Measurements from ENCODE around the gene EPHB2.

Gene EPHB2

DNA sequence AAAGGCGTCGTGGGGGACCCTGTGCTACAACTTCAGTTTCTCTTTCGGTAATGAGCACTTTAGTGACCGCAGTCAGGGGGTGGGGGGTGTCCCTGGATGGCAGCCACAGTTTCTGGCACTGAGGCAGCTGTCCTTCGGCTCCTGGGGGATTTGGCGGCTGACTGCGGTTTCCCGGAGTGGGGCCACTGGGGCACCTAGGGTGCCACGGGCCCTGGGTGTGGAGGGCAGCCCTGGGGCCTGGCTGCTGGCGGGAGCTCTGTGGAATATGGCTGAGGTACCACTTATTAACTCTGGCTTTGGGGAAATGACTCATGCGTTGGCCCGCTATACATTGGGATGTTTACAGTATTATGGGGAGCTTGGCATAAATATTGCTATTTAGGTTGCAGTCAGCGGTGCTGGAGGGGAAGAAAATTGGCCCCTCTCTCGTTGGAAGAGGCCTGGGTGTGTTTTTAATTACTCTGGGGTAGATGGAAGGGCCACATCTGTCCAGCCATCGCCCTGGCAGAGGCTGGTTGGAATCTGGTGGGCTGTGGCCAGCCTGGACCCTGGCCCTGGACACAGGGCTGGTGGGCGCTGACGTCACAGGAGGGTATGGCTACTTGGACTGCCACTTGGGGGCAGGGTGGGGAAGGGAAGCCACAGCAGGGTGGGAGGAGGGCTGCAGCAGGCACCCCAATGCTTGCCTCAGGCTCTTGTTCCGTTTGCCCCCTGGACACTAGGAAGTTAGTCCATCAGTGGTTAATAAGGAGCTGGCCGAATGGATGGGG is 2.0 kb downstream of the EPHB2 start:
- in situ Hi-C loops (cut with MboI; ENCODE audit: low pct_unique_long_range_greater_than_20kb, low sequenced_read_pairs): no loop called here
- no peak for DNase-seq

DNA sequence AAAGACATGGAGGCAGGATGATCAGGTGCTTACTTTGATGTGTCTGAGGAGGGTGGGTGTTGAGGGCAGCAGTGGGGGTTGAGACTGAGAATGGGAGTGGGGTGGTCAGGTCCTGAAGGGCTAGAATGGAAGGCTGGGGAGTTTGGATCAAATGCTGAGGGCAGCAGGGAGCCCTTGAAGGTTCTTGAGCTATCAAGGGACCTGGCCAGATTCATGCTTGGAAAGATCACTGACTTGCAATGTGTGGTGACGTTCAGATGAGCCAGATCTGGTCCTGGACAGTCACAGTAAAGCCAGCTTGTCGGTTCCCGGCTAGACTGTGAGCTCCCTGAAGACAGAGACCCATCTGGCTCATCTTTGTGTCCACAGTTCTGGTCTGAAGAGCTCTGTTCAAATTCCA is 3.8 kb downstream of the EPHB2 start:
- in situ Hi-C loops (cut with MboI; ENCODE audit: low pct_unique_long_range_greater_than_20kb, low sequenced_read_pairs): no loop called here
- no peak for DNase-seq

DNA sequence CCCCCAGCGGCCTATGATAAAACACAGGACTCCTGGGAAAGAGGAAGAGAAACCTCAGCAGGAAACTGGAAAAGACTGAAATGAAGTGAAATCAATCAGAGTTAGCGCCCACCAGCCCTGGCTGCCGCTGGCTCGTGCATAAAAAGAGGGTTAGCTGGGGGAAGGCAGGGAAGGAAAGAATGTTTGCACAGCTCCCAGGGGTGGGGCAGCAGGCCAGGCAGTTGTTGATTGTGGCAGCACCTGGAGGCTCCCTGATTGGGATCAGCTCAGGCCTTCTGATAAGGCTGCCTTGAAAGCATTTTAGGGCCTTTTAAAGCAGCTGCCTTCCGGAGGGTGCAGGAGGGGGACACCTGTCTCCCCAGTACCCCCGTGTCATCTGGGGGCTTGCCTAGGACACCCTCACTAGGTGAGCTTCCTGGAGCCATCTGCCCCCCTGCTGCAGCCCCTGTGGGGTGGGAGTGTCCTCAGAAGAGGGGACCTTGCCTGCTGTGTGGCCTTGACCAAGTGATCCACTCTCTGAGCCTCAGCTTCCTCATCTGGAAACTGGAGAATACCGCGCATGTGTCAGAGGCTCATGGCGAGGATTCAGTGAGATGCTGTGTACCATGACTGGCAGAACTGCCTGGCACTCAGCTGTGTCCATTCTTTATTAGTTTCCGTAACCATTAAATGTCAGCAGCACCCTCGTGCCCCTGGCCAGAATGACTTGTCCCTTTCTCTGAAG is 6.6 kb downstream of the EPHB2 start:
- no peak for DNase-seq
- in situ Hi-C loops (cut with MboI; ENCODE audit: low pct_unique_long_range_greater_than_20kb, low sequenced_read_pairs): no loop called here

DNA sequence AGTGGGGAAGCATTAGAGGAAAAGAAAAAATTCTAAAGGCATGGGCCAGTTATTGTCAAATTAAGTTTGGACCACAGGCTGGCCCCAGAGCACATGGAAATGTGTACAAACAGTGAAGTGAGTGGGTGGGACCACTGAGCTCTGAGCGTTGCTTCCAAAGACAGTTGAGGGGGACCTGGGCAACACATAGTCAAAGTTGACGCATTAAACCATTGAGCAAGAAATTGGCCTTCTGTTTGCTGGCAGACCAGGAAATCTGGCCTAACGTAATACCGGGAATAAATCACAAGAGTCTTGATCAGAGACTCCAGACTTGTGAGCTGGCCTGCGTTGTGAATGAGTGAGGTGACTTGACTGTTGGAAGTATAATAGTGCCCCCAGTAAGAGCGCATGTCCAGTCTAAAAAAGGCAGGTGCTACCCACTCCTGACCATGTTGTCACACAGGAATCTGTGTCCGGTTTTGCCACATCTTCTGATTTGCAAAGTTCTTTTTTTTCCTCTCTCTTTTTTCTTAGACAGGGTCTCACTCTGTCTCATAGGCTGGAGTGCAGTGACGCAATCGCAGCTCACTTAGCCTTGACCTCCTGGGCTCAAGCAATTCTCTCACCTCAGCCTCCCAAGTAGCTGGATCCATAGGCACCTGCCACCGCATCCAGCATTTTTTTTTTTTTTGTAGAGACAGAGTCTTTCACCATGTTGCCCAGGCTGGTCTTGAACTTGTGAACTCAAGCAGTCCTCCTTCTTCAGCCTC is 10.7 kb downstream of the EPHB2 start:
- no peak for DNase-seq
- in situ Hi-C loops (cut with MboI; ENCODE audit: low pct_unique_long_range_greater_than_20kb, low sequenced_read_pairs): no loop called here

DNA sequence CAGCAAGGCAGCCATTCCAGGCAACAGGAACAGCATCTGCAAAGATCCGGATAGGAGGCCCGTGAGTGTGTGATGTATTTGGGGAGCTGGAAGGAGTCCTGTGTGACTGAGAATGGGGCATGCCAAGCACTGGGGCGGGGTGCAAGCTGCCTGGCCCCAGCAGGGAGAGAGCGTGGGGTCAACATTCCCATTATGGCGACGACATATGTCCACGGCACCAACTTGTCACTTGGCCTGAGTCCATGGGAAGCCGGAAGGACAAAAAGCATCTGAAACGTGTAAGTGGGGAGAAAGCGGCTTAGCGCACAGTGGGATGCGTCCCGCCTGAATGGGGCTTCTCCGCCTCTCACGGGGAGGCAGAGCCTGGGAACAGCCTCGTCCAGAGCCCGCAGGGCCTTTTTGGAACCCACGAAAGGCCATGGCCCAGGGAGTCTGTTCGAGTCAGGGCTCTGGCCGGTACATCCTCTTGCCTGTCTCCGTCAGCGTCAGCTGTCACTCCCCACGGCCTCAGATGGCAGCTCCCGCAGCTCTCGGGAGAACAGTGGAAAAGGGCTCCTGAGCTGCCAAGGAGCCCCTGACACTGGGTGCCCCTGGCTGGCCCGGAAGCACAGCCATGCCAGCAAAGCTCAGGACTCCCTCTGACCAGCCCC is 12.4 kb downstream of the EPHB2 start:
- in situ Hi-C loops (cut with MboI; ENCODE audit: low pct_unique_long_range_greater_than_20kb, low sequenced_read_pairs): no loop called here
- DNase-seq: no peak

DNA sequence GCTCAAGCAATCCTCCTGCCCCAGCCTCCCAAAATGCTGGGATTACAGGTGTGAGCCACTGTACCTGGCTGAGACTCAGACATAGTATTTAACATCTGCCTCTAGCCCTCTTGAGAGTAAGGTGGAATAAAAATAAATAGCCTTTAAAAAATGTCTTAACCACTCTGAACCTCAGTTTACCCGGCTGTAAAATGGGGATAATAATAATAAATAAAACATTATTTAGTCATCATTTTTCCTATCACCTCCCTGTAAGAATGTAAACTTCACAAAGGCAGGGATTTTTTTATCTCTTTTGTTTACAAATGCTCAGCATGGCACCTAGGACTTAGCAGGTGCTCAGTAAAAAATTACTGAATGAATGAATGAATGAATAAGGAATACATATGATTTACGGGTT is 17.2 kb downstream of the EPHB2 start:
- DNase-seq: no peak
- in situ Hi-C loops (cut with MboI; ENCODE audit: low pct_unique_long_range_greater_than_20kb, low sequenced_read_pairs): no loop called here

DNA sequence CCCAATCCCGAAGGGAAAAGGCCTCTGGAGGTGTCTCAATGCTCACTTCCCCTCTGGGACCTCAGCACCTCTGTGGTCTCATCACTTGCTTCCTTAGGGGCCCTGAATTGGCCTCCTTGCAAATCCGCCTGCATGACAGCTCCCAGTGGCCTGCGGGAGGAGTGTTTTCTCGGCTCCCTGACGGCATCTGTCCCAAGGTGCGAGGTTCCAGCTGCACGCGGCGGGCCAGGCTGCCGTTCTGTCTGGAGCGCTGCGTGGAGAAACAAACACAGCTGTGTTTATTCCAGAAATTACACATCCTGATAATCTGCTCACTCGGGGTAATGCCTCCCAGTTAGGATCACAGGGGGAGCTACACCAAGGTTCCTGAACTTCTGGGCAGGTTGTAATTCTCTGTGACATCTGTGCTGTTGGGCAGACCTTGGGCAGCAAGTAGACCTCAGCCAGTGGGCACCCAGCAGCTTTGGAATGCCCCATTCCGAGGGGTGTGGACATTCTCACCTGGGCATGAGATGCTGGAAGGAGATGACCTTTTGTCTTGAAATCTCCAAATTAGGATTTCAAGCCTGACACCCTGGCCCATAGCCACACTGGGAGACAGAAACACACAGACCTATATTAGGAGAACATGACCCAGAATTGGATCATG is 18.2 kb downstream of the EPHB2 start:
- in situ Hi-C loops (cut with MboI; ENCODE audit: low pct_unique_long_range_greater_than_20kb, low sequenced_read_pairs): no loop called here

DNA sequence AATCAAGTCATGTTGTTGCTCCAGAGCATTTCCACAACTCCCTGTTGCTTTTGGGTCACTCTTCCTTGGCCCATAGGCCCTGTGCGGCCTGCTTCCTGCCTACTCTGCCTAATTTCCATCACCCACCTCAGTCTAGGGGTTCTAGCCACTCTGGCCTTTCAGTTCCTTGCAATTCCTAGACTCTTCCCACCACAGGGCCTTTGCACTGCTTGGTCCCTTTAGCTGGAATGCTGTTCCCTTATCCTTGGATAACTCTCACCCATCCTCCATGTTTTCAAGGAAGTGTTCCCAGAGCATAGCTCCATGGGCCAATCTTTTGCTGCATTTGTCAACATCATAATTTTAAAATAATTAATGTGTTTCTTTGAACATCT is 18.7 kb downstream of the EPHB2 start:
- DNase-seq: no peak
- in situ Hi-C loops (cut with MboI; ENCODE audit: low pct_unique_long_range_greater_than_20kb, low sequenced_read_pairs): no loop called here

More for the DNA sequence above, 18.2 kb downstream of the EPHB2 start:
- no peak for DNase-seq

DNA sequence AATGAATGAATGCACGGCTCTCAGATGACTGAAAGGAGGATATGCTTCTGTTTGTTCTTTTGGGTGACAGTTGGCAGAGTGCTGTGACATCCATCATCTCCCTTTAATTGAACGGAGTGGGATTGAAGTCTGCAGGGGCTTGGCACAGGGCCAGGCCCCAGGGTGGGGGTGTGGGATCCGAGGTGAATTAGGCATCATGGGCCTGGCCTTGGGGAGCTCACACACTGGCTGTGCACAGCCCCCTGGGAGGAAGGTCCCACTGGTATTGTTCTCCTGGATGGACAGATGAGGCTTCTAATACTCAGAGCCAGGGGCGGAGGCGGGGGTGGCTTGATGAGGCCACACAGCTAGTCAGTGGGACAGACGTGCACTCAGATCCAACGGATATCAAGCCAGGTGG is 19.3 kb downstream of the EPHB2 start:
- DNase-seq: no peak
- in situ Hi-C loops (cut with MboI; ENCODE audit: low pct_unique_long_range_greater_than_20kb, low sequenced_read_pairs): no loop called here

DNA sequence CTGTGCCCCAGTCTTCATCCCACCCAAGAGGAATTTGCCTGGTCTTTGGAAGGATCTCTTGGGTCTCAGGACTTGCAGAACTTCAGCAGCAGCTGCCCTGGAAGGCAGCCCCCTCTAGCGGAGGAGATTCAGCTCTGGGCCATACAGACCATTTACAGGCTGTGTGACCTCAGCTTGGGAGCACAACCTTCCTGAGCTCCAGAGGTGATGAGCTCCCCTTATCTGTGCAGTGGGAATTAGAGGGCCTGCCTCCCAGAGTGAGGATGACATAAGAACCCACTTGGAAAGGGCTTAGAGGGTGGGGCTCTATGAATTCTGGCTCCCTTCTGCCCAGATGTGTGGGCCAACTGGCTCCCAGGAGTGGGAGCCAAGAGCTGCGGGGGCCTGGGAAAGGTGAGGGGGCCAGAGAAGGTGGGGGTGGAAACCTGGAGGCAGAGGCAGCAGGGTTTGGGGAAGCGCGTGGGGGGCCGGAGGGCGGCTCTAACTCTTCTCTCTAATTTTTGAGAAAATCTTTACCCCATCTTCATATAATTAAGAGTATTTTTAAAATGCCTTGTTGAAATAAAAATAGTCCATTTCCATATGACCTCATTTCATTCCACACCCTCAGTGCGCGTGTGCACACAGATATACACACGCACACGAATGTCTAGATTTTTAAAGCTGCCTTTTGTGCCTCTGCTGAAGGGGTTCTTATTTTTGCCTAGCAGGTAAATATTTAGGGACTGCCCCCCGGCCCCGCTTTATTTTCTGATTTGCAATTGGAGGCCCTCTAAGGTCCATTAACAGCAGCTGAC is 21.5 kb downstream of the EPHB2 start:
- in situ Hi-C loops (cut with MboI; ENCODE audit: low pct_unique_long_range_greater_than_20kb, low sequenced_read_pairs): no loop called here
- DNase-seq: no peak

DNA sequence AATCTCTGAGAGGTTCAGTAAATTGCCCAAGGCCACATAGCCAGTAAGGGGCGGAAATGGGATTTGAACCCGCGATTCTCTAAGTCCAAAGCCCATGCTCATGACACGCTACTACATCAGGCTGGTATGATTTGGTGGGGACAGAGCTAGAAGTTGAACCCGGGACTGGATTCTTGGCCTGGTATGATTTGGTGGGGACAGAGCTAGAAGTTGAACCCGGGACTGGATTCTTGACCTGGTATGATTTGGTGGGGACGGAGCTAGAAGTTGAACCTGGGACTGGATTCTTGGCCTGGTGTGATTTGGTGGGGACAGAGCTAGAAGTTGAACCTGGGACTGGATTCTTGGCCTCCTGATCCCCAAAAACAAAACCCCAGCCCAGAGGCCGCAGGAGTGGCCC is 23.0 kb downstream of the EPHB2 start:
- in situ Hi-C loops (cut with MboI; ENCODE audit: low pct_unique_long_range_greater_than_20kb, low sequenced_read_pairs): no loop called here
- no peak for DNase-seq

DNA sequence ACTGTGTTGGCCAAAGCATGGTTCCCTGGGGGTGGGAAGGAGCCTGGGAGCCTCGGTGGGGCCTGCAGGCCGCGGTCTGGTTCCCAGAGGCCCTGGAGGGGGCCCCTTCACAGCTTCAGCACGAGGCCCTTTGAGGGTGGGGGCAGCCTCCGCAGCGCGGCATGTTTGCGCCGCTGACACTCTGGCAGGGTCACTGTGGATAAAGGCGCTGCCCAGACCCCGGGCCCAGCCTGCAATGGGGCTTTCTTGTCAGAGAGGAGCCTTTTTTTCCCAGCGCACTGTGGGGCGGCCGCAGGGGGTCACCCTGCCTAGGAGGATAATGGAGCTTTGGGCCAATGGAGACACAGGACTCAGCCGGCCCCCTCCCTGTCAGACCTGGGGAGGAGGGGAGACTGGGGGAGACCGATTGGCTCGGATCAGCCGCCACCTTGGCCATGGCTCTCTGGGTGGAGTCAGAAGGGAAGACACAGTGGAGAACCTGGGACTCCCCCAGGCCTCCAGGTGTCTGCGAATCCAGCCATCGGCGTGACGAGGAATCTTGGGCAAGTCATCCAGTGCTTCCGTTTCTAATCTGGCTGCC is 26.0 kb downstream of the EPHB2 start:
- no peak for DNase-seq
- in situ Hi-C loops (cut with MboI; ENCODE audit: low pct_unique_long_range_greater_than_20kb, low sequenced_read_pairs): no loop called here

DNA sequence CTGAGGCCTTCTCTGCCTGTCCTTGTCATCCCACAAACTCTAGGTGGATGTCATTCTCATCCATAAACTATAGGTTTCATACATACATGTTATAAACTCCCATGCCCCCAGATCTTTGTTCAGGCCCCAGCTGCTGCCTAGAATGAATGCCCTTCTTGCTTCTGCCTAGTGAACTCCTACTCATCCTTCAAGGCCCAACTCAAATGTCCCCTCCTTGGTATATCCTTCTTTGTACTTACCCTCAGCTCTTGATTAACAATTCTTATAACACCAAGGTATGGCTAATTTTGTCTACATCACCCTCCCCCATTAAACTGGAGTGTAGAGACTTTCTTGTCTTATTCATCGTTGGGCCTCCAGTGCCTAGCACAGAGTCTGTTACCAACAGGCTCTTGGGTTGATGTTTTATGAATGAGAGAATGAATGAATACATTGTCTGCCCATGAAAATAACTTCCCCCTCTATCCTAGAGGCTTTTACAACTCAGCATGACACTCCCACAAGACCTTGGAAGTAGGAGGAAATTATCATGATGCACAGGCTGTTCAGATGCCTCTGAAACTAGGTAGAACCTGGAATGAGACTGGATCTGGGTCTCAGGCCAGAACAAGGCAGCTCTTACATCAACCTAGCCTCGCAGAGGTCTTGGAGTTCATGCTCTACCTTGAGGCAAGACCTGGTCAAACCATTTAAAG is 26.9 kb downstream of the EPHB2 start:
- in situ Hi-C loops (cut with MboI; ENCODE audit: low pct_unique_long_range_greater_than_20kb, low sequenced_read_pairs): no loop called here
- DNase-seq: no peak

DNA sequence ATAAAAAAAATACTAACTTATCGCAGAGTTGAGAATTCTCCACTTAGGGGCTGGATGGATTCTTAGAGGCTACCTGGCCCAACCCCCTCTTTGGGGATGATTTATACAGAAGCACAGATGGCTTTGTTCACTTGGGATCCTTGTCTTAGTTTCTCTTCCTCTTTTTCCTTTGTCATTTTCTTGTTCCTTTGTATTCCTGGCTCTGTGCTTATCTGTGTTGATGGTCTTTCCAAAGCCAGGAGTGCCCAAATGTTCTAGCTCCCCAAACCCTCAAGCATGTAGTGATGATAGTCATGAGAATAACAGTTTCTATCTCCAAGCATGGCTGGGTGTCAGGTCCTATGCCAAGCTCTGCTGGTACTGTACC is 27.4 kb downstream of the EPHB2 start:
- in situ Hi-C loops (cut with MboI; ENCODE audit: low pct_unique_long_range_greater_than_20kb, low sequenced_read_pairs): no loop called here
- DNase-seq: no peak

DNA sequence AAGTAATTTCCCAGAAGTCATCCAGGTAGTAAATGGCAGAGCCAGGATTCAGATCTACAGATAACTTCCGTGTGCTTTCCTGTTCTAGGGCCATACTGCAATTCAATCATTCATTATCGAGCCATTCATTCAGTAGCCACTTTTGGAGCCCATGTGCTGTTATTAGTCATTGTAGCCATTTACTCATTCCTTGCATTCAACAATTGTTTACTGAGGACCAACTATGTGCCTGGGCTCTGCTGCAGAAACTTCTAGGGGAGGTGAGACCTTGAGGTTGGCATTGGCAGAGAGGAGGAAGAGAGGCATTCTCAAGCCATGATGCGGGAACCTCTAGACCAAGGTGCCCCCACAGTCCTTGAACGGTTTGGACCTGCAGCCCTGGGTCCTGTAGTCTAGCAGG is 27.9 kb downstream of the EPHB2 start:
- in situ Hi-C loops (cut with MboI; ENCODE audit: low pct_unique_long_range_greater_than_20kb, low sequenced_read_pairs): no loop called here

DNA sequence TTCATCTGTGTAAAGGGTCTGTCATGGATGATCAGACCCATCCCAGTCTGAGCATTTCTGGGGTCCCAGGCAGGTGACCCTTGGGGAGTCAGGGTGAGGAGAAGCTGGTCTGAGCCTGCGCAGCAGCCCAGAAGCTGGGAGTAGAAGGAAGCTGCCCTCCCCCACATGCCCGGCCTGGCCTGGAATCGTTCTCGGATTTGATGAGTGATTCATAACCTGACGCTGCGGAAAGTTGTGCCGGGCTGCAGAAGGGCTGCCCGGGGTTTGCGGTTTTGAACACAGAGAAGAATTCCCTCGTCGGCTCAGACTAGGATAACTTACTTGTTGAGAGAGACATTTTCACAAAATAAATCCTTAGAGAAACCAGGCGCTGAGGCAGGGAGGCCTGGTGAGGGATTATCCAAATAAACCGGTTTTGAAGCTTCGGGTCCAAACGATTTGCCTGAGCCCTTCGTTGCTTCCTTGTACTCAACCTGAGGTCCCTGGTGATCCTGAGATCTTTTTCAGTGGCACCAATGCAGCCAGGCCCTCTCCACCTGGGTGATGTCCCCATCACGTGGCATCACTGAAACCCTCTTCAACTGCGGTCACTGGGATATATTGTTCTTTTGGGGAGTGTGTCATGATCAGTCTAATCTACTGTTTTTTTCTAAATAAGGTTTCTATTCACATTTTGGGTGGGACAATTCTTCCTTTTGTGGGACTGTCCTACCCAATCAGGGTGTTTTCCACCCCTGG is 29.2 kb downstream of the EPHB2 start:
- in situ Hi-C loops (cut with MboI; ENCODE audit: low pct_unique_long_range_greater_than_20kb, low sequenced_read_pairs): no loop called here
- DNase-seq: no peak

More for the DNA sequence above, 27.9 kb downstream of the EPHB2 start:
- DNase-seq: no peak

DNA sequence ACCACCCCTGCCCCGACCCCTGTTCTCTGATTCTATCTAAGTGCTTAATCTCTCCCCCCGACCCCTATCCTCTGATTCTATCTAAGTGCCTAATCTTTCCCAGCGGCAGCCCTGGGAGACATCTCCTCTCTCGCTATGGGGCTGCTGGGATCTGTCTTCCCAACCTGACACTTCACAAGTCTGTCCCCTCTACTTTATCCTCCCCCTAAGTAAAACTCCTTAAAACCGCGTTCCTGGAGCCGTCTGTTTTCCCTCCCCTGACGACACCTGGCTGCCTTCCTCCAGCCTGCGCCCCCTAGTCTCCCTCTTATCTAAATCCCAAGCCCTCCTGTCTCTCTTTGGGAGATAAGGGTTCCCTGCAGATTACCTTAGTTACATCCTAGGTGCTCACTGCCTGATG is 30.5 kb downstream of the EPHB2 start:
- in situ Hi-C loops (cut with MboI; ENCODE audit: low pct_unique_long_range_greater_than_20kb, low sequenced_read_pairs): no loop called here
- DNase-seq: no peak
